NT2/D1 (cell line): ENCODE data around the gene UQCC3.

ENCODE experiments used
- SUZ12 ChIP-seq: IDR thresholded peaks from 2 replicates; pipeline ENCODE4 v1.6.1; 2011; ENCODE audit not compliant: insufficient read length, insufficient read depth; ENCODE audit errors: extremely low read depth
- YY1 ChIP-seq: IDR thresholded peaks from 2 replicates; pipeline ENCODE4 v1.6.1; 2011; ENCODE audit not compliant: insufficient read length, insufficient read depth
- ZNF274 ChIP-seq: IDR thresholded peaks from 2 replicates; pipeline ENCODE4 v1.6.1; 2011; ENCODE audit warnings: mild to moderate bottlenecking, low read depth, low read length

DNA sequence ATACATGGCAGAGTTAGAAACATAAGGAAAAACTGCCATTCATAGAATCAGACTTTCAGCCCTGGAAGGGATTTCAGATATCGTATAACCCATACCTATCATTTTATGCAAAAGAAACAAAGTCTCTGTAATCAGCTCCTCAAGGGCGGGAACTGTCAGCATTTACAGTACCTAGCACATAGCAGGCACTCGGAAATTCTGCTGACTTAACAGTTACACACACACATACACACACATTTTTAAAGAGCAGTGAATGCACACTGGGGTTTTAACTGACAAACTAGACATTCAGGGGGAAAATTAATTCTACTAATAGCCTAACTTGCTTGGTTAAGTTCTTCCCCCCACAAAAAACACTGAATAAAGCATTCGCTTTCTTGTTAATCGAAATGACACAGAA, 44.7 kb downstream of the UQCC3 start:
- TF ChIP-seq SUZ12 (no peak), ZNF274 (no peak), YY1 (no peak)
